Measurements from ENCODE around the gene PCSK7.

The PCSK7 gene

DNA sequence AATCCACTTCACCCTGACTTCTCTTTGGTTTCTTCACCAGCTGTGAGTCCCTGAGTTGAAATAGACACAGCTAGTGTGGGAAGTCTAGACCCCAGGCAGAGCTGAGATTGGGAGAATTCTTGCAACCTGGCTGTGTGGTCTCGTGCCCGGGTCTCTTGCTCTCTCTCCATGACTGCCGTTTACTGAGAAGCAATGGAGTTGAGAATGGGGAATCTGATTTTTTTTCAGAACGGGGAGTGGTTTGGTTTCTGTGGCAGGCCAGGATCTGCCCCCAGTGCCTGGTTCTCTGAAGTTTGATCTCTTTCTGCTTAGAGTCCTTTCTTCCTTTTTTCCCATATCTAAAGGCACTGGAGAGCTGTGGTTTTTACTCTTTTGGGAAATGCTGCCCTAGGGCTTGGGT is 51.9 kb downstream of the PCSK7 start:
- H3K9me3 ChIP-seq (ENCODE audit: control insufficient read depth, low read length) = no peaks in the 10 kb centered on the region
- peak overlapping the region; percentile 52 for H3K4me3 ChIP-seq (ENCODE audit: low read length)
- H3K27me3 ChIP-seq (ENCODE audit: control insufficient read depth, insufficient read depth, low read length) = no peaks in the 10 kb centered on the region
- H3K36me3 ChIP-seq (ENCODE audit: control insufficient read depth, insufficient read depth, low read length) = no peaks in the 10 kb centered on the region
- peaks cover 52% of the 10 kb centered on the region for H3K4me1 ChIP-seq (ENCODE audit: control insufficient read depth, insufficient read depth, low read length)
- H3K9ac ChIP-seq (ENCODE audit: low read length) = peak overlapping the region; percentile 90

DNA sequence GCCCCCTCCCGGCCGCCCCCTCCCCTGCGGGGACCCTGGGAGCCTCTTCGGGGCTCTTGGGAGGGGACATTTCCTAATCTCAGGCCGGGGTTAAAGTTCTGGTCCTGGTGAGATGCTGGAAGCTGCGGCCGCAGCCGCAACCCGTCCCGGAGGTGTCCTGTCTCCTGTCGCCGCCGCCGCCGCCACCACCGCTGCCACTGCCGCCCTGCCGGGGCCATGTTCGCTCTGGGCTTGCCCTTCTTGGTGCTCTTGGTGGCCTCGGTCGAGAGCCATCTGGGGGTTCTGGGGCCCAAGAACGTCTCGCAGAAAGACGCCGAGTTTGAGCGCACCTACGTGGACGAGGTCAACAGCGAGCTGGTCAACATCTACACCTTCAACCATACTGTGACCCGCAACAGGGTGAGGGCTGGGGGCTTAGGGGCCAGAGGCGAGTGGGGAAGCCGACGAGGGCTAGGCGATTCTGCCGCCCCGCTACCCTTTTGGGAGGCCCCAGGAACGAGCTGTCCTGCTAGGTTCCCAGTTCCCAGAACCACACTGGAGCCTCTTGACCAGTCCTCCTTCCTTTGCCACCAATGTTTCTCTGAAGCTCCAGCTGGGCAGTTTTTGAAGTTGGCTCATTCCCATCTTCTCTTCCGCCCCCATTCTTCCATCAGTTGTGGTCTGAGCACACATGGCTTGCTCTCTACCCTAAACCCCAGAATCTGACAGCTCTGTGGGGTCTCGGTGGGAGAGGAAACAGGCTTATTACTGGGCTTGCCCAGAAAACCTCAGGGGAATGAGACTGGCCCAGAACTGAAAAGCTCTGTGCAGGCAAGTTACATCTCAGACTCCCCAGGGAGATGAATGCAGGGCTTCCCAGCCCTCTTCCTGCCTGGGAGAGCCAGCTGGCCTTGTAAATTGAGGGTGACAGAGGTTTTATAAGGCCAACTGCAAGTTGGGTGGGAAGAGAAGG is 52.5 kb downstream of the PCSK7 start:
- H3K36me3 ChIP-seq (ENCODE audit: control insufficient read depth, insufficient read depth, low read length) = no peaks in the 10 kb centered on the region
- H3K4me1 ChIP-seq (ENCODE audit: control insufficient read depth, insufficient read depth, low read length) = peaks cover 48% of the 10 kb centered on the region
- H3K4me3 ChIP-seq (ENCODE audit: low read length) = peak overlapping the region; percentile 52
- H3K9ac ChIP-seq (ENCODE audit: low read length) = peak overlapping the region; percentile 90
- H3K27me3 ChIP-seq (ENCODE audit: control insufficient read depth, insufficient read depth, low read length) = no peaks in the 10 kb centered on the region
- H3K9me3 ChIP-seq (ENCODE audit: control insufficient read depth, low read length) = no peaks in the 10 kb centered on the region

DNA sequence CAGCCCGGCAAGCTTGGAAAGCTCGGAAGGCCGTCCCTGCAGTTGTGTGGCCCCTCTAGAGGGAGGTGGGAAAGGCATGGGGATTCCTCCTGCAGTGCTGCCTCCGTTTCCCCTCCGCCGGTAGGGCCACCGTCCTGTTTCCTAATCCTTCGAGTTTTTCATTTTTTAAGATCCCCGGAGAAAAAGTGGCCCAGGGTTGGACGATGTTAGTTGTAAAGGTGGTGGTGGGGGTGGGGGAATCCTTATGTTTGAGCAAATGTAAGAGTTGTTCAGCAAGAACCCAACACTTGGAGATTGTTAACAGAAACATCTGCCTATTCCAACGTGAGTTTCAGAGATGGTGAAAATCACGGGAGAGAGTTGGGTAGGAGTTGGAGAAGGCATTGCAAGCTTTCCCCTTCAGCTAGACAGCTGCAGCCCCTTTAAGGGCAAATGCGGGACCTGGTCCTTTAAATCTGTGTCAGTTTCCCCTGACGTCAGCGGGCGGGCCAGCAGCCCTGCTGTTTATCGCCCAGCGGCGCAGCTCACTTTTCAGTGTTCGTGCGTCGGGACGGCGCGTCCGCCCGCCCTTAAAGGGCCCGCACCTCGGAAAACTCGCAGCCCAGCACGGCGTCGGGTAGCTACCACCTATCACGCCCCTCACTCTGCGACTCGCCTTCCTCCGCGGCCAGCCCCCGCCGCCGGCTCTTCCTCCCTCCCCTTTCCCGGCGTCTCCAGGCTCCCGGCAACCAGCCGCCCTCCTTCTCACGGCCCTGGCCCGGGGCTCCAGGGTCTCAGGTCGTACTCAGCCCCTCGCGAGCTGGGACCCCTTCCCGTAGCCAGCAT is 53.5 kb downstream of the PCSK7 start, which contains the start of gene SIDT2:
Gene SIDT2, plus strand, starts transcription at position 534 of the 825 bp plus-strand sequence. CDS start 521 bp downstream, outside the sequence.
- Histone ChIP-seq H3K4me1 (ENCODE audit: control insufficient read depth, insufficient read depth, low read length) (peaks cover 43% of the 10 kb centered on the region), H3K27me3 (ENCODE audit: control insufficient read depth, insufficient read depth, low read length) (no peaks in the 10 kb centered on the region), H3K9me3 (ENCODE audit: control insufficient read depth, low read length) (no peaks in the 10 kb centered on the region), H3K4me3 (ENCODE audit: low read length) (peak within 1 kb of the TSS; percentile 52), H3K9ac (ENCODE audit: low read length) (peak within 1 kb of the TSS; percentile 90), H3K36me3 (ENCODE audit: control insufficient read depth, insufficient read depth, low read length) (no peaks in the 10 kb centered on the region)

DNA sequence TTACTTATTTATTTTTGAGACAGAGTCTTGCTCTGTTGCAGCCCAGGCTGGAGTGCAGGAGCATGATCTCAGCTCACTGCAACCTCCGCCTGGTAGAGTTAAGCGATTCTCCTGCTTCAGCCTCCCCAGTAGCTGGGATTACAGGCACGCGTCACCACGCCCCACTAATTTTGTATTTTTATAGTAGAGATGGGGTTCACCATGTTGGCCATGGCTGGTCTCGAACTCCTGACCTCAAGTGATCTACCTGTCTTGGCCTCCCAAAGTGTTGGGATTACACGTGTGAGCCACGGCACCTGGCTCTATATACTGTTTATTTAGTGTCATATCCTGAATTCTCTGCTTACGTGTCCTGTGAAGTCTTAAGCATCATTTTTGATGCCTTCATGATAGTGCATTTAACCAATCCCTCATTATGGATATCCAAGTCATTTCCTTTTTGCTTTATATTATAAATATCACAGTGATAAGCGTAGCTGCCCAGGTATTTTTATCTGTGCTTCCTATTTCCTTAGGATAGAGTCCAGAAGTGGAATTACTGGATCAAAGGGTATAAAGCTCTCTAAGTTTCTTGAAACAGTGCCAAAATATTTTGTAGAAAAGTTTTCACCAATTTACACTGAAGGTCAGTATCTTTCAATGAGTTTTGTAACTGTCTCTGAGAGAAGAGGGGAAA is 54.2 kb downstream of the PCSK7 start:
- Histone ChIP-seq H3K9ac (ENCODE audit: low read length) (peak overlapping the region; percentile 47), H3K4me3 (ENCODE audit: low read length) (peak overlapping the region; percentile 10), H3K27me3 (ENCODE audit: control insufficient read depth, insufficient read depth, low read length) (no peaks in the 10 kb centered on the region), H3K36me3 (ENCODE audit: control insufficient read depth, insufficient read depth, low read length) (no peaks in the 10 kb centered on the region), H3K9me3 (ENCODE audit: control insufficient read depth, low read length) (no peaks in the 10 kb centered on the region), H3K4me1 (ENCODE audit: control insufficient read depth, insufficient read depth, low read length) (peaks cover 46% of the 10 kb centered on the region)

DNA sequence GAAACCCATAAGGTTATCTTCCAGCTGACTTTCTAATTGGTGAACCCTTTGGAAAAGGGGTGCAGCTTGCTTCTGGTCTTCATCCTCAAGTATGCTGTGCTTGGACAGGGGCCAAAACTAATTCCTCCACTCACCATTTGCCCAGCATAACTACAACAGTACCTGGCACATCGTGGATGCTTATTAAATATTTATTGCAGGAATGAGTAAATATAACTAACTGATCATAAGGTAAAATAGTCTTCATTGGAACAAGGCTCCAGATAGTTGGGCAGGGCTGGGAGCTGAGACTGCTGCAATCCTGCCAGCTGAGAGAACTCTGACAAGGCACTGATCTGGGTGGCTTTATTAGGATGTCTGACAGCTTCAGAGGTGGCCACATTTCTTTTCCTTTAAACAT is 55.7 kb downstream of the PCSK7 start:
- Histone ChIP-seq H3K9me3 (ENCODE audit: control insufficient read depth, low read length) (no peaks in the 10 kb centered on the region), H3K4me3 (ENCODE audit: low read length) (no peak overlapping the region), H3K36me3 (ENCODE audit: control insufficient read depth, insufficient read depth, low read length) (no peaks in the 10 kb centered on the region), H3K4me1 (ENCODE audit: control insufficient read depth, insufficient read depth, low read length) (peaks cover 34% of the 10 kb centered on the region), H3K9ac (ENCODE audit: low read length) (no peak overlapping the region), H3K27me3 (ENCODE audit: control insufficient read depth, insufficient read depth, low read length) (no peaks in the 10 kb centered on the region)

DNA sequence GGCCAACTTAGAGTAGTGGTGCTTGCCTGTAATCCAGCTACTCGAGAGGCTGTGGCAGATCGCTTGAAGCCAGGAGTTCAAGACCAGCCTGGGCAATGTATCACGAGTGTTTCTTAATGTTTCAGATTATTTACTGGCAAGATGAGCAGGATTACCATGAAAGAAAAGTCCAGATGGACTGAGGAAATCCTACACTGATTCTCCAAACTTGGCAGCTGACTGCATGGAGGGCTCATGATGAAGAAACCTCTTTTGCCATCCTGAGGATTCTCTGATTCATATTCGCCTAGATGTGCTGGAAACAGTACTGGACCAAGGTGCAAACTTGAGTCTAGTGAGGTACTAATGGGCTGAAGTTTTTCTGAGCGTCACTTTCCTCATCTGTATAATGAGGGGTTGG is 56.1 kb downstream of the PCSK7 start:
- no peaks in the 10 kb centered on the region for H3K36me3 ChIP-seq (ENCODE audit: control insufficient read depth, insufficient read depth, low read length)
- no peaks in the 10 kb centered on the region for H3K9me3 ChIP-seq (ENCODE audit: control insufficient read depth, low read length)
- H3K9ac ChIP-seq (ENCODE audit: low read length) = no peak overlapping the region
- H3K4me1 ChIP-seq (ENCODE audit: control insufficient read depth, insufficient read depth, low read length) = peaks cover 30% of the 10 kb centered on the region
- no peak overlapping the region for H3K4me3 ChIP-seq (ENCODE audit: low read length)
- no peaks in the 10 kb centered on the region for H3K27me3 ChIP-seq (ENCODE audit: control insufficient read depth, insufficient read depth, low read length)

DNA sequence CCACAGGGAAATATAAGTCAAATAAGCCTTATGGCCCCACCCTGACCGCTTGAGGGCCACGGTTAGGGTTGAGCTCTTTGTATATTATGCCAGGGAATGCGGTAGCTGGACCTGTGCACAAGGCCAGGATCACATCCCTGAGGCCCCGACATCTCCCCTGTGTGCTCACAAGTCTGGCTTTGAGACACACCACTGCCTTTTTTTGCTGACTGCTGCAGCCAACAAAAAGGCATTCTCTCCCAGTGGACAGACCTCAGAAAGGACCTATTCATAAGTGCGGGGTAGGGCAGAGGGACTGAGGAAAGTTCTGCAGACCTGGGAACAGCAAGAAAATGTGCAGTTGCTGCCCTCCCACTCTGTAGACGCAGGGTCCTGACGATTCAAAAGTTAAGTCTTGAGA is 56.8 kb downstream of the PCSK7 start:
- Histone ChIP-seq H3K9ac (ENCODE audit: low read length) (no peak overlapping the region), H3K4me1 (ENCODE audit: control insufficient read depth, insufficient read depth, low read length) (peaks cover 23% of the 10 kb centered on the region), H3K4me3 (ENCODE audit: low read length) (no peak overlapping the region), H3K27me3 (ENCODE audit: control insufficient read depth, insufficient read depth, low read length) (no peaks in the 10 kb centered on the region), H3K9me3 (ENCODE audit: control insufficient read depth, low read length) (no peaks in the 10 kb centered on the region), H3K36me3 (ENCODE audit: control insufficient read depth, insufficient read depth, low read length) (no peaks in the 10 kb centered on the region)

DNA sequence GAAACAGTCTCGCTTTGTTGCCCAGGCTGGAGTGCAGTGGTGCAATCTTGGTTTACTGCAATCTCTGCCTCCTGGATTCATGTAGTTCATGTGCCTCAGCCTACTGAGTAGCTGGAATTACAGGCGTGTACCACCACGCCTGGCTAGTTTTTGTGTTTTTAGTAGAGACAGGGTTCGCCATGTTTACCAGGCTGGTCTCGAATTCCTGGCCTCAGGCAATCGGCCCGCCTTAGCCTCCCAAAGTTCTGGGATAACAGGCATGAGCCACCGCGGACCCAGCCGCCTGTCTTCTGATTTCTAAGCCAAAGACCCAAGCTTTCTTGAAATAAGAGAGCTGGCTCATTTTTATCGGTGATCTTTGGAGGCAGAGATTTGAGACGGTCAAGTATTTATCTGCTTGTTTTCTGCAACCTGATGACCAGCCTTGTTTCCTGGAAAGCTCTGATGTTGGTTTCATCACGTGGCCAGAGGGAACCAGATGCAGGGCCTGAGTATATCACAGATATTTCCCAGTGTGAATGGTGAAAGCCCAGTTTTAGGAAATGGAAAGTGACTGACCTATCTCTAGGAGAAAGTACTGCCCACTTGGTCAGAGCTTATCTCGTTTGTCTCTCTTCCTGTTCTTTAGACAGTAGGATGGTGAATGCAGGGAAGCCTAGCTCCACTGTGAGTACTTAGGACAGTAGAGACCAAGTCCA is 59.0 kb downstream of the PCSK7 start:
- Histone ChIP-seq H3K36me3 (ENCODE audit: control insufficient read depth, insufficient read depth, low read length) (no peaks in the 10 kb centered on the region), H3K9ac (ENCODE audit: low read length) (no peak overlapping the region), H3K27me3 (ENCODE audit: control insufficient read depth, insufficient read depth, low read length) (no peaks in the 10 kb centered on the region), H3K9me3 (ENCODE audit: control insufficient read depth, low read length) (no peaks in the 10 kb centered on the region), H3K4me3 (ENCODE audit: low read length) (no peak overlapping the region), H3K4me1 (ENCODE audit: control insufficient read depth, insufficient read depth, low read length) (peaks cover 15% of the 10 kb centered on the region)

DNA sequence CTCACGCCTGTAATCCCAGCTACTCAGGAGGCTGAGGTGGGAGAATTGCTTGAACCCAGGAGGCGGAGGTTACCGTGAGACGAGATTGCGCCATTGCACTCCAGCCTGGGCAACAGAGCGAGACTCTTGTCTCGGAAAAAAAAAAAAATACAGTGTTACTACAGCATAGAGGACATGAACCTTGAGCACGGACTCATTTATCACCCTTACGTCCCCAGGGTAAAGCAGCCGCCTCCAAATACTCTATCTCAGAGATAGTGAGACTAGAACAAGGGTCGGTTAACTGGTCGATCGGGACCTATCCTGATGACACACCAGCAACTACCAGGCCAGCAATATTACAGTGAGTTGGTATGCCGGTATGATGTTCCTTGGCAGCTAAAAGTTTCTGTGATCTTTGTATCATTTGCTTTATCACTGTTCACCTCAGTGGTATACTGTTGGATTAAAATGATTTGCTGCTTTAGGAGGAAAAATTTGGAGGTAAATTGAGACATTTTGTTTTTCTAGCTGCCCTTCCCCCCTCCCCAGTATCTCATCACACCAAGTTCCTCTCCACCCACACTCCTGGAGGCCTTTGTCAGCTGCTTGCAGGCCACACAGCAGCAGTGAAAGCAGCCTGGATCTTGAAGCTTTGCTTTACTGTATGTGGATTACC is 60.3 kb downstream of the PCSK7 start:
- Histone ChIP-seq H3K36me3 (ENCODE audit: control insufficient read depth, insufficient read depth, low read length) (no peaks in the 10 kb centered on the region), H3K27me3 (ENCODE audit: control insufficient read depth, insufficient read depth, low read length) (no peaks in the 10 kb centered on the region), H3K9ac (ENCODE audit: low read length) (no peak overlapping the region), H3K9me3 (ENCODE audit: control insufficient read depth, low read length) (no peaks in the 10 kb centered on the region), H3K4me3 (ENCODE audit: low read length) (no peak overlapping the region), H3K4me1 (ENCODE audit: control insufficient read depth, insufficient read depth, low read length) (peaks cover 10% of the 10 kb centered on the region)

DNA sequence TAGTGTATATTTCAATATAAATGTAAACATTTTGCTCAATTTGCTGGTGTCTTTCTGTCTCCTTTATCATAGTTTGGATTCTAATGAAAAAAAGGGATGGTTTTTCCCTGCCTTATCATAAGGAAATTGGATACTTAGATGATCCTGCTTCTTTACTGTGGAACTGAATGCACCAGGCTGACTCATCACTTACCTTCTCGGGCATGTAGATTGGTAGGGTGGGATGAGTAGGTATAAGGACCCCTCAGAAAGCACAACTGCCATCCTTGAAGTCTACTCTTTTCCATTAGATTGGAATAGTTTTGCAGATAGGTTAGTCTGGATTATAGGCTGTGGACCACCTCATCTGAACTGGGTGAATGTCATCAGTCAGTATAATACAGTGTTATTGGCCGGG is 60.9 kb downstream of the PCSK7 start:
- H3K27me3 ChIP-seq (ENCODE audit: control insufficient read depth, insufficient read depth, low read length) = no peaks in the 10 kb centered on the region
- H3K4me3 ChIP-seq (ENCODE audit: low read length) = no peak overlapping the region
- no peaks in the 10 kb centered on the region for H3K36me3 ChIP-seq (ENCODE audit: control insufficient read depth, insufficient read depth, low read length)
- no peak overlapping the region for H3K9ac ChIP-seq (ENCODE audit: low read length)
- peaks cover 10% of the 10 kb centered on the region for H3K4me1 ChIP-seq (ENCODE audit: control insufficient read depth, insufficient read depth, low read length)
- H3K9me3 ChIP-seq (ENCODE audit: control insufficient read depth, low read length) = no peaks in the 10 kb centered on the region

DNA sequence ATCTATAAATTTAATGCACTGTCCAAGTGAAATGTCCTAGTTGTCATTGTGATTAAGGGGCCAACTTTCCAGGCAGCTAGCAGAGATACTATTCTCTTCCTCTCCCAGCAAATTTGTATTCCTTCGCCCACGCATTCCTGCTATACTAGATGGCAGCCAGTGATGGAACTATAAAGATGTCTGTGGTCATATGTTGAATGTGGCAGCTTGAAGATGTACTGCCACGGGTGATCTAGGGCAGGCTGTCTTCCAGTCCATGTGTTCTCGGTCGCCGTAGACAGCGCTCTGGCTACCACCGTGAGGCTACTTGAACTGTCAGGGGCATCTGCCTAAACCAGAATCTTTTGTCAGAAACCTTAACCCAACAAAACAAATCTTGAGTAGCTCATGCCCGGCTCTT is 61.7 kb downstream of the PCSK7 start:
- no peak overlapping the region for H3K4me3 ChIP-seq (ENCODE audit: low read length)
- peaks cover 10% of the 10 kb centered on the region for H3K4me1 ChIP-seq (ENCODE audit: control insufficient read depth, insufficient read depth, low read length)
- H3K9ac ChIP-seq (ENCODE audit: low read length) = no peak overlapping the region
- no peaks in the 10 kb centered on the region for H3K27me3 ChIP-seq (ENCODE audit: control insufficient read depth, insufficient read depth, low read length)
- no peaks in the 10 kb centered on the region for H3K36me3 ChIP-seq (ENCODE audit: control insufficient read depth, insufficient read depth, low read length)
- no peaks in the 10 kb centered on the region for H3K9me3 ChIP-seq (ENCODE audit: control insufficient read depth, low read length)

Measured in mucosa of stomach (tissue), 1 donor.